Renal cortical epithelial cell (primary cell): ENCODE results near the gene ZNF302. TPM values are rescaled to one million over a fixed set of nuclear protein-coding genes. Genes with fewer than 3 reads are reported as not detected.
A peak's percentile ranks its signal among the peaks of the same experiment; 100 is the strongest.
"Not testable (repeated sequence)": the region's sequence is repeated elsewhere in the genome, so short reads cannot be mapped to it uniquely, and the experiment has no call there.

Experiments used
- DNase-seq: peaks from one replicate; pipeline ENCODE4 v3.0.0-alpha.2; 2011; ENCODE audit warnings: low read depth
- total RNA-seq: library from RNA; depleted of rRNA; stranded (reverse); fragments of >200 nt; gene quantifications from 2 replicates; pipeline ENCODE4 v1.2.3, GENCODE V29; 2014

Gene ZNF302
- 7.5 and 32.8 TPM in 2 replicates for total RNA-seq

- DNase-seq: peak; percentile 93
These were observed at the start of gene ZNF302 for GRCh38 chr19:34677386-34678084. Gene ZNF302 (plus strand): TSS chr19:34677678. CDS start chr19:34678805, 1,127 bp downstream.

- no peak for DNase-seq
These were observed 43.7 kb upstream of the ZNF302 start for GRCh38 chr19:34633802-34634201.

GRCh38 chr19:34639491-34640085, 37.9 kb upstream of the ZNF302 start:
- DNase-seq: peak; percentile 35

- DNase-seq: no peak
These were observed 35.2 kb upstream of the ZNF302 start for GRCh38 chr19:34642241-34642640.

GRCh38 chr19:34644991-34645461, 32.5 kb upstream of the ZNF302 start:
- DNase-seq: no peak

- DNase-seq: no peak
These were observed 31.9 kb upstream of the ZNF302 start for GRCh38 chr19:34645551-34645950.

GRCh38 chr19:34649886-34650543, 27.5 kb upstream of the ZNF302 start:
- peak; percentile 35 for DNase-seq

GRCh38 chr19:34651747-34652146, 25.7 kb upstream of the ZNF302 start:
- DNase-seq: no peak

GRCh38 chr19:34654796-34655195, 22.7 kb upstream of the ZNF302 start:
- DNase-seq: no peak

GRCh38 chr19:34655651-34656050, 21.8 kb upstream of the ZNF302 start:
- DNase-seq: no peak

- no peak for DNase-seq
These were observed 16.1 kb upstream of the ZNF302 start for GRCh38 chr19:34661357-34661756.

GRCh38 chr19:34662919-34663318, 14.6 kb upstream of the ZNF302 start:
- DNase-seq: no peak

GRCh38 chr19:34664168-34664567, 13.3 kb upstream of the ZNF302 start:
- DNase-seq: no peak

GRCh38 chr19:34664870-34665269, 12.6 kb upstream of the ZNF302 start:
- DNase-seq: no peak

- not testable (repeated sequence) for DNase-seq
These were observed 12.2 kb upstream of the ZNF302 start for GRCh38 chr19:34665275-34665674.

- no peak for DNase-seq
These were observed 11.1 kb upstream of the ZNF302 start for GRCh38 chr19:34666200-34666957.

GRCh38 chr19:34666958-34667265, 10.6 kb upstream of the ZNF302 start:
- DNase-seq: no peak

- DNase-seq: no peak
These were observed 10.0 kb upstream of the ZNF302 start for GRCh38 chr19:34667349-34668076.

- DNase-seq: not testable (repeated sequence)
These were observed 9.3 kb upstream of the ZNF302 start for GRCh38 chr19:34668077-34668689.

- not testable (repeated sequence) for DNase-seq
These were observed 8.8 kb upstream of the ZNF302 start for GRCh38 chr19:34668690-34669089.

GRCh38 chr19:34669305-34669704, 8.2 kb upstream of the ZNF302 start:
- DNase-seq: no peak
